Measurements from ENCODE around the gene MAP7D1. TPM values are rescaled to one million over a fixed set of nuclear protein-coding genes. Genes with fewer than 3 reads are reported as not detected.

Gene MAP7D1
- total RNA-seq, 6 experiments from 2014 or later, result 202 to 234 (median 210) TPM

DNA sequence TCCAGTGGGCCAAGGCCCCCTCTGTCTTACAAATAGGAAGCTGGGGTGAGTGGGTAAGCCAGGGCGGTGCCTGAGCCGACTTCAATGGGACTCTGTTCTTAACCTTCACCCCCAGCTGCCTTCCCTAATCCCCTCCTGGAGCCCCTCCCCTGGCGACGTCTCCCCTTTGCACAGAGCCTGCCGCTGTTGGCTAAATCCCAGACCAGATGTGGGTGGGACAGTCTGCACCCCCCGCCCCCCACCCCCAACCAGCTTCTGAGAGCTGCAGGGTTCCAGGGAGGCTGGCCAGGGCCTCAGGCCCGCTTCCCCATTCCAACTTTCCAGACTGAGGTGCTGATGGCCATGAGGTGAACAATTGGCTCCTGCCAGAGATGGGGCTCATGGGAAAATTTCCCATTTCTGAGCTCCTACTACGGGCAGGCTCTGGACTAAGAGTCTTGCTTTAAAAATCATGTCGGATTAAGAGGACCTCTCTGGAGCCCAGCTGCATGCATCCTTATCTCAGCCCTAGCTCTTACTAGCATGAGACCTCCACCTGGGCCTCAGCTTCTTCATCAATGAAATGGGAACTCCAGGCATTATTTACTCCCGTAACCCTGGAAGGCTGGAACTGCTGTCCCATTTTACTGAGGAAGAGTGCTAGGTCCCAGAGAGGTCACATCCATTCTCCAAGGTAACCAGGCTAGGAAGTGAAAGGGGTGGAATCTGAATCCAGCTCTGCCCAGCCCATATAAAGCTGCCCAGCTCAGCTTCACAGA lies 37.3 kb upstream of the MAP7D1 start:
- Mint-ChIP-seq H3K9me3 (no peaks in the 10 kb centered on the region), H3K4me1 (ENCODE audit: low read depth) (peaks cover 37% of the 10 kb centered on the region), H3K4me3 (no peak overlapping the region), H3K27ac (no peak overlapping the region), H3K36me3 (ENCODE audit: low read depth) (no peaks in the 10 kb centered on the region), H3K27me3 (ENCODE audit: insufficient read depth) (peaks cover 9% of the 10 kb centered on the region)
- no peak for DNase-seq
- TF ChIP-seq, protein P1, sequence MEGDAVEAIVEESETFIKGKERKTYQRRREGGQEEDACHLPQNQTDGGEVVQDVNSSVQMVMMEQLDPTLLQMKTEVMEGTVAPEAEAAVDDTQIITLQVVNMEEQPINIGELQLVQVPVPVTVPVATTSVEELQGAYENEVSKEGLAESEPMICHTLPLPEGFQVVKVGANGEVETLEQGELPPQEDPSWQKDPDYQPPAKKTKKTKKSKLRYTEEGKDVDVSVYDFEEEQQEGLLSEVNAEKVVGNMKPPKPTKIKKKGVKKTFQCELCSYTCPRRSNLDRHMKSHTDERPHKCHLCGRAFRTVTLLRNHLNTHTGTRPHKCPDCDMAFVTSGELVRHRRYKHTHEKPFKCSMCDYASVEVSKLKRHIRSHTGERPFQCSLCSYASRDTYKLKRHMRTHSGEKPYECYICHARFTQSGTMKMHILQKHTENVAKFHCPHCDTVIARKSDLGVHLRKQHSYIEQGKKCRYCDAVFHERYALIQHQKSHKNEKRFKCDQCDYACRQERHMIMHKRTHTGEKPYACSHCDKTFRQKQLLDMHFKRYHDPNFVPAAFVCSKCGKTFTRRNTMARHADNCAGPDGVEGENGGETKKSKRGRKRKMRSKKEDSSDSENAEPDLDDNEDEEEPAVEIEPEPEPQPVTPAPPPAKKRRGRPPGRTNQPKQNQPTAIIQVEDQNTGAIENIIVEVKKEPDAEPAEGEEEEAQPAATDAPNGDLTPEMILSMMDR (IDR thresholded peaks at IDR 0.05), result no peak

DNA sequence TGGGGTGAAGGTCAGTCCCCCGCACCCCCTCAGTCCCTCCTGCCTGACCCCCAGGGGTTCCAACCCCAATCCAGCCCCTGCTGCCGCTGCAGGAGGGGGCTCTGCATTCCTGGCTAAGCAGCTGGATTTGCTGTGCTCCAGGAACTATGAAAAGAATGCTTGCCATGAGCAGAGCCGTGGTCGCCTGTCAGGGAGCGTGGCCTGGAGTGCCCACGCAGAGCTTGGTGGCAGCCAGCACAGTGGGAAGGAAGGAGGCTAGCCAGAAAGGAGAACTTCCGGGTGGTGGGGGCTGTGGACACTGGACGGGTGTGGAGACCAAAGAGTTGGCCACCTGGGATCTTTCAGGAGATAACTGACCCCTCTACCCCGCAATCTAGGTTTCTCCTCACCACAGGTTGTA lies 36.5 kb upstream of the MAP7D1 start:
- Mint-ChIP-seq H3K36me3 (ENCODE audit: low read depth) (no peaks in the 10 kb centered on the region), H3K9me3 (no peaks in the 10 kb centered on the region), H3K27ac (no peak overlapping the region), H3K4me1 (ENCODE audit: low read depth) (peaks cover 33% of the 10 kb centered on the region), H3K27me3 (ENCODE audit: insufficient read depth) (peaks cover 15% of the 10 kb centered on the region), H3K4me3 (no peak overlapping the region)
- no peak for DNase-seq
- TF ChIP-seq, protein P1 (IDR thresholded peaks at IDR 0.05), result no peak

DNA sequence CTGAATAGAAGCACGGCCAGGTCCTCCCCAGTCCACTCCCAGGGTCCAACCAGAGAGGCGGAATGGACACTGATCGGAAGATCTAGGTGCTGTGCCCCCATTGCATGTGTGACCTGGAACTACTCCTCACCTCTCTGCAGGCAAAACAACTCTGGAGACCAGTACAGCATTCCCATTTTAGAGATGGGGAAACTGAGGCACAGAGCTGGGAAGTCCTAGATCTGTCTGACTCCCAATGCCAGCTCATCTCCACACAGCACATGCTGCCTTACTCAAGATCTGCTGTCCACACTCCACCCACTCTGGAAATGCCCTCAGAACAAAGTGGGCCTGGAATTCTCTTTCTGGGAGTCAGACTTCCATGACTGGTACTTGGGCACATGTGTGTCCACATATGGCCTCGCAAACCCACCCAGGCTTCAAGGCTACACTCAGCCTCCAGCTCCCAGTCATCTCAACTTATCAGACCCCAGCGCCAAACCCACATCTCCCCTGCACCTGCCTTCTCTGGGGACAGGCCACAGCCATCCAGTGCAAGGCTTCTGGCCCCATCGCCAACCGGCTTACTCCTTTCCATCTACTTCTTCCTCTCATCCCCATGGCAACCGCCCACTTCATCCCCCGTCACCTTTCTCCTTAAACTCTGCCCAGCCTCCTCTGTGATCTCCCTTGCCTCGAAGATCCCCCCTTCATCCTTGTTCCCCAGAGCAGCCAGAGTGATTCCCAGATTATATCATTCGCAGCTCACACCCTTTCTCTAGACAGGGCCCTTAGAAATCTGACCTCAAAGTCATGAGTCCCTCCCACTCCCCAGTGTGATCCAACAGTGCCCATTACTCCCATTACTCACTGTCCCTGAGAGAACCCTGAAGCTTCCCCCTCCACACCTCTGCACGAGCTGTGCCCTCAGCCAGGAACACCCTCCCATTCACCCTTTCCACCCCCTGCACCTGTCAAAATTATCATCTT lies 33.6 kb upstream of the MAP7D1 start:
- H3K36me3 Mint-ChIP-seq (ENCODE audit: low read depth), result no peaks in the 10 kb centered on the region
- TF ChIP-seq, protein P1 (IDR thresholded peaks at IDR 0.05), result no peak
- no peak for DNase-seq
- peaks cover 21% of the 10 kb centered on the region for H3K27me3 Mint-ChIP-seq (ENCODE audit: insufficient read depth)
- no peak overlapping the region for H3K27ac Mint-ChIP-seq
- no peaks in the 10 kb centered on the region for H3K9me3 Mint-ChIP-seq
- no peak overlapping the region for H3K4me3 Mint-ChIP-seq
- H3K4me1 Mint-ChIP-seq (ENCODE audit: low read depth), result peaks cover 8% of the 10 kb centered on the region; the same call in 1 of the 2 replicates

DNA sequence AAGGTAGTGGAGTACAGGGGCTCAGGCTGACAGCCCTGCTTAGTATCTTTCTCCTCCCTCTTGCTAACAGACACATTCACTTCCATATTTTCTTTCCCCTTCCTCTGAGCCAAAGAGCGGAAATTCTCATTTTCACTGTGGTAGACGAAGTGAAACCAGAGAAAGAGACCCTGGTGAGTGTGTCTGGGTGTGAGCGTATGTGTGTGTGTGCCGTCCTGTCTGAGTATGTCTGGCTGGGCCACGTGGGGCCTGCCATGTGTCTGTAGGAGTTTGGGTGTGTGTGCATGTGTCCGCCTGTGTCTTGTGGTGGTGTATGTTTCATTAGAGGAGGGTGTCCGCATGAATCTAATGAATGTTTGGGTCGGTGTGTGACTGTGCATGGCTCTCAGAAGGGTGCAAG lies 32.6 kb upstream of the MAP7D1 start:
- no peak for DNase-seq
- Mint-ChIP-seq H3K4me3 (no peak overlapping the region), H3K27ac (no peak overlapping the region), H3K9me3 (no peaks in the 10 kb centered on the region), H3K27me3 (ENCODE audit: insufficient read depth) (peaks cover 21% of the 10 kb centered on the region), H3K36me3 (ENCODE audit: low read depth) (no peaks in the 10 kb centered on the region), H3K4me1 (ENCODE audit: low read depth) (peaks cover 12% of the 10 kb centered on the region)
- TF ChIP-seq, protein P1 (IDR thresholded peaks at IDR 0.05), result no peak

DNA sequence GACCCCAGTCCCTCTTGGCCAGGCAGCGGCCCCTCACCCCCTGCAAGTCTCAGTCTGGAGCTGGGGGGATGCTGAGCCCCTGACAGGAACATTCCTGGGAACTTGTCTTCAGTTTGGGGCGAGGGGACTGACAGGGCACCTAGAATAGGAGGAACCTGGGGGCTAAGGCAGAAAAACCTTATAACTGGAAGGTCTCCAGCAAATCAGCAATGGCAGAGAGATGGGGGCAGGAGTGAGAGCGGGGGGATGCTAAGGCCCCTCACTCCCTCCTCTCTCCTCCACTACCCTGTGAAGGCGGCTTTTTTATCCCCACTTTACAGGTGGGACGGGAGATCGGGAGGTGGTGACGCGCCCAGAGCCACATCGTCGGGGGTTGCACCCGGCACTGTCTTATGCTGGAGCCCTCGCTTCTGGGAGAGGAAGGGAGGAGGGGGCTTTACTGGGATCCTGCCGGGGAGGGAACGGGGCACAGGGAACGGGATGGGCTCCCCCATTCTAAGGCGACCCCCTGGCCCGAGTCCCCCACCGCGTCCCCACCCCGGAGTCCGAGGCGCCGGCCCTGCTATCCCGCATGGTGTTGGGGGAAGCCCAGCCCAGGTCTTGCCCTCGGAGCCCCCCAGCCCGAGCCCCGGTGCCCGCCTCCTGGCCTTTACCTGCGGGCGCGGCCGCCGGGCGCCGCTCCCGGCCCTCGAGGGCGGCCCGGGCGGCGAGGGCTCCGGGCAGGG lies 31.4 kb upstream of the MAP7D1 start:
- Mint-ChIP-seq H3K27ac (no peak overlapping the region), H3K9me3 (no peaks in the 10 kb centered on the region), H3K4me3 (peak overlapping the region; percentile 40), H3K27me3 (ENCODE audit: insufficient read depth) (peaks cover 21% of the 10 kb centered on the region), H3K36me3 (ENCODE audit: low read depth) (no peaks in the 10 kb centered on the region), H3K4me1 (ENCODE audit: low read depth) (peaks cover 14% of the 10 kb centered on the region)
- no peak for DNase-seq
- TF ChIP-seq, protein P1 (IDR thresholded peaks at IDR 0.05), result no peak
